C4-2B (cell line): ENCODE measurements around the gene PROCR.
"Not testable (repeated sequence)": the region's sequence is repeated elsewhere in the genome, so short reads cannot be mapped to it uniquely, and the experiment has no call there.

Experiments
- H3K27ac ChIP-seq: fragments of 450-650 bp; 2 replicates; pipeline ENCODE4 v1.5.1; 2017
- CTCF ChIP-seq: fragments of 450-650 bp; conservative IDR thresholded peaks from 2 replicates; pipeline ENCODE4 v1.5.1; 2017; ENCODE audit warnings: mild to moderate bottlenecking
- ZFX ChIP-seq: fragments of 450-650 bp; IDR thresholded peaks from 2 replicates; pipeline ENCODE4 v1.6.1; 2017

The PROCR gene

GRCh38 chr20:35150846-35151579 is 20.9 kb upstream of the PROCR start:
- no peak overlapping the region for H3K27ac ChIP-seq
- TF ChIP-seq ZFX (no peak), CTCF (no peak)

GRCh38 chr20:35151736-35152135 is 20.1 kb upstream of the PROCR start:
- no peak overlapping the region for H3K27ac ChIP-seq
- no peak for TF ChIP-seq ZFX

- H3K27ac ChIP-seq: no peak overlapping the region
- TF ChIP-seq CTCF (no peak), ZFX (no peak)
Measured at GRCh38 chr20:35155936-35156335, 15.9 kb upstream of the PROCR start.

GRCh38 chr20:35156978-35157377 is 14.9 kb upstream of the PROCR start:
- TF ChIP-seq ZFX: no peak
- TF ChIP-seq CTCF: no peak
- H3K27ac ChIP-seq: no peak overlapping the region

GRCh38 chr20:35160341-35160740 is 11.5 kb upstream of the PROCR start:
- not testable (repeated sequence) for H3K27ac ChIP-seq

GRCh38 chr20:35164531-35164930 is 7.3 kb upstream of the PROCR start:
- H3K27ac ChIP-seq: not testable (repeated sequence)

- TF ChIP-seq CTCF (no peak), ZFX (no peak)
- H3K27ac ChIP-seq: no peak overlapping the region
Measured at GRCh38 chr20:35165221-35166185, 6.4 kb upstream of the PROCR start.

- H3K27ac ChIP-seq: no peak overlapping the region
- TF ChIP-seq CTCF: no peak
Measured at GRCh38 chr20:35166242-35166830, 5.5 kb upstream of the PROCR start.
